Testis (tissue), 3 donors: ENCODE data around the gene CLCN1. TPM values are rescaled to one million over a fixed set of nuclear protein-coding genes. Genes with fewer than 3 reads are reported as not detected.

Experiments
- DNase-seq: peaks from one replicate; pipeline ENCODE4 v3.0.0-alpha.2; 2019
- H3K27ac ChIP-seq, 2 donors: fragments of 200-600 bp; sonication (generic); one replicate each; pipeline ENCODE4 v1.5.1; 2019
- H3K27me3 ChIP-seq: fragments of 200-600 bp; sonication (generic); one replicate; pipeline ENCODE4 v1.5.1; 2019
- H3K36me3 ChIP-seq: fragments of 200-600 bp; sonication (generic); one replicate; pipeline ENCODE4 v1.5.1; 2017; ENCODE audit warnings: low read depth; ENCODE audit errors: missing control alignments
- H3K4me1 ChIP-seq: fragments of 200-600 bp; sonication (generic); one replicate; pipeline ENCODE4 v1.5.1; 2019
- H3K4me3 ChIP-seq, 2 donors: fragments of 200-600 bp; sonication (generic); one replicate each; pipeline ENCODE4 v1.5.1; 2017 to 2019
- H3K9me3 ChIP-seq: fragments of 200-600 bp; sonication (generic); one replicate; pipeline ENCODE4 v1.5.1; 2017
- CTCF ChIP-seq, 3 experiments: fragments of 450-650 bp in 2 of 3; fragments of 200-600 bp in 1 of 3; sonication (generic) in 1 of 3; IDR thresholded peaks; one replicate each; pipeline ENCODE4 v1.5.1; 2016 to 2019; ENCODE audit warnings: antibody characterized with exemption in 3 of 3, mild to moderate bottlenecking in 2 of 3, moderate library complexity in 1 of 3
- POLR2A ChIP-seq: fragments of 450-650 bp; IDR thresholded peaks from one replicate; pipeline ENCODE4 v1.6.1; 2017; ENCODE audit warnings: antibody characterized with exemption, mild to moderate bottlenecking, moderate library complexity
- WGBS, 2 donors: methylation state at CpG; one replicate each; pipeline ENCODE4 v1.1.5; 2018; 5-methylcytosine and 5-hydroxymethylcytosine counted together
- intact Hi-C: fragments of 100-400 bp; cut with DNase I; formaldehyde crosslinking; loops from one replicate; pipeline ENCODE4 v1.15.1; 2023; ENCODE audit warnings: low total_unique reads
- polyA plus RNA-seq: library from polyadenylated mRNA; stranded (reverse); fragments of 350-450 nt; fragmentation: Illumina TruSeq; extraction: RNeasy Lipid Tissue Mini Kit (QIAGEN cat#74804); gene quantifications from one replicate; pipeline ENCODE4 v1.2.3, GENCODE V29; 2014; ENCODE audit warnings: low read depth, low replicate concordance; ENCODE audit not compliant: insufficient read depth
- total RNA-seq, 2 donors: library from RNA; depleted of rRNA; stranded (reverse); fragments of >200 nt; gene quantifications; one replicate each; pipeline ENCODE4 v1.2.3, GENCODE V29; 2016

CLCN1 gene
- total and polyA plus RNA-seq, 3 donors from 2014 or later, result 1.1 to 2.7 (median 1.4) TPM

DNA sequence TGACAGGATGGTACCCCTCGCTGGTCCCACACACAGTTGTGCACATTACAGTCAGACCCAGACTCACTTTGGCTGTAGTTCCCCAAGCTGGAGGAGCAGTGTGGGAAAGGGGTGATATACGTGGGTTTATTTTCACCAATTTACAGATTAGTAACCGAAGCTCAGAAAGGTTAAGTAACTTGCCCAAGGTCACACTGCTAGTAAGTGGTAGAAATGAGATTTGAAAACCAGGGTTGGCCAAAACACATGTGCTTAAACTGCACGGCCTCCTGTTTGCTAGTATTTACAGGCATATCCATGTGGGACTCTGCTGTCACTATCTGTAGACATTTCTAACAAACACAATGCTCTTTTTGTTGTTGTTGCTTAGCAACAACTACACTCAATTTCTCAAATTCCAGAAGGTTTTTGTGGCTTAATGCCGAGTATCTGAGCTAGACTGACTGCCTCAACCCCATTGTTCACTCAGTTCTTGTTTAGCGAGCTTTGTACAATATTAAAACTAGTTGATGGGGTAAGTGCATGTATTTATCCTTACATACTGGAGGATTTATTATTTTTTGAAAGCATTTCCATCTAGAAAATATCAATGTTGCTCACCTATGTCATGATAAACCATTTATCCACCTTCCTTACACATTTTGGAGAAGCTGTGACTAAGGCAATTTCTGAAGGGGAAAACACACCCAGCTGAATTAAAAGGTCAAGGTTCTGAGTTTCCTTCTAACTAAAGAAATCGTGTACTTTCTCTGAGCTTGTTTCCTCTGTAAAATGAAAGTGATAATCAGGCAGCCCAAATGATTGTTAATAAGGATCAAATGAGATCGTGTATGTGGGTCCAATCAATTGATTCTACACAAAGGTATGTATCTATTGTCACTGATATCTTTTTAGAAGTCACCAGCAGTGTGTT, 36.5 kb upstream of the CLCN1 start:
- H3K4me1 ChIP-seq, result peaks cover 4% of the 10 kb centered on the region
- 40 to 53% methylated on average over 8 of the region's 8 CpGs for WGBS, 2 donors
- TF ChIP-seq CTCF (IDR thresholded peaks at IDR 0.05), result no peak
- H3K27ac ChIP-seq, result peak overlapping the region; percentile 32 to 57
- DNase-seq, result no peak
- no peaks in the 10 kb centered on the region for H3K36me3 ChIP-seq
- H3K9me3 ChIP-seq, result no peaks in the 10 kb centered on the region
- H3K27me3 ChIP-seq, result no peaks in the 10 kb centered on the region
- no peak overlapping the region for H3K4me3 ChIP-seq
- intact Hi-C loops, result no loop called here

GRCh38 chr7:143280160-143280559, 35.8 kb upstream of the CLCN1 start:
- Histone ChIP-seq H3K36me3 (no peaks in the 10 kb centered on the region), H3K4me3 (no peak overlapping the region), H3K27me3 (no peaks in the 10 kb centered on the region), H3K9me3 (no peaks in the 10 kb centered on the region), H3K27ac (peak overlapping the region in 1 of 2 donors; percentile 57), H3K4me1 (peaks cover 4% of the 10 kb centered on the region)
- no peak for DNase-seq
- intact Hi-C loops, result no loop called here
- TF ChIP-seq CTCF (IDR thresholded peaks at IDR 0.05) (no peak), POLR2A (no peak)
- 43 to 46% methylated on average over 1 of the region's 1 CpG for WGBS, 2 donors

- WGBS, 2 donors, result 84 to 89% methylated on average over 2 of the region's 2 CpGs
- H3K4me3 ChIP-seq, result no peak overlapping the region
- no peak for TF ChIP-seq POLR2A
- TF ChIP-seq CTCF (IDR thresholded peaks at IDR 0.05), result no peak
- H3K27ac ChIP-seq, result no peak overlapping the region
- intact Hi-C loops, result no loop called here
- H3K9me3 ChIP-seq, result no peaks in the 10 kb centered on the region
- H3K4me1 ChIP-seq, result peaks cover 4% of the 10 kb centered on the region
- no peaks in the 10 kb centered on the region for H3K27me3 ChIP-seq
- no peak for DNase-seq
- no peaks in the 10 kb centered on the region for H3K36me3 ChIP-seq
Measured at GRCh38 chr7:143280566-143280965, 35.3 kb upstream of the CLCN1 start.

GRCh38 chr7:143281529-143281928, 34.4 kb upstream of the CLCN1 start:
- no peak for TF ChIP-seq POLR2A
- TF ChIP-seq CTCF (IDR thresholded peaks at IDR 0.05), result no peak

GRCh38 chr7:143282124-143282523, 33.8 kb upstream of the CLCN1 start:
- TF ChIP-seq CTCF (IDR thresholded peaks at IDR 0.05) (no peak), POLR2A (no peak)
- Histone ChIP-seq H3K27ac (no peak overlapping the region), H3K36me3 (no peaks in the 10 kb centered on the region), H3K4me3 (no peak overlapping the region), H3K9me3 (no peaks in the 10 kb centered on the region), H3K4me1 (peaks cover 4% of the 10 kb centered on the region), H3K27me3 (no peaks in the 10 kb centered on the region)
- DNase-seq, result no peak
- intact Hi-C loops, result no loop called here
- 92 to 97% methylated on average over 8 of the region's 8 CpGs for WGBS, 2 donors

More at GRCh38 chr7:143281529-143281928, 34.4 kb upstream of the CLCN1 start:
- H3K4me3 ChIP-seq, result no peak overlapping the region
- H3K27ac ChIP-seq, result no peak overlapping the region
- H3K4me1 ChIP-seq, result peaks cover 4% of the 10 kb centered on the region
- DNase-seq, result no peak
- no peaks in the 10 kb centered on the region for H3K36me3 ChIP-seq
- intact Hi-C loops, result no loop called here
- 92 to 95% methylated on average over 2 of the region's 2 CpGs for WGBS, 2 donors
- H3K27me3 ChIP-seq, result no peaks in the 10 kb centered on the region
- no peaks in the 10 kb centered on the region for H3K9me3 ChIP-seq
